CD4-positive, alpha-beta T cell treated with Interferon gamma for 1 hour (primary cell): ENCODE measurements around the gene RSBN1L.

Experiments
- DNase-seq: peaks from one replicate; pipeline ENCODE4 v3.0.0-alpha.2; 2020

The RSBN1L gene

DNA sequence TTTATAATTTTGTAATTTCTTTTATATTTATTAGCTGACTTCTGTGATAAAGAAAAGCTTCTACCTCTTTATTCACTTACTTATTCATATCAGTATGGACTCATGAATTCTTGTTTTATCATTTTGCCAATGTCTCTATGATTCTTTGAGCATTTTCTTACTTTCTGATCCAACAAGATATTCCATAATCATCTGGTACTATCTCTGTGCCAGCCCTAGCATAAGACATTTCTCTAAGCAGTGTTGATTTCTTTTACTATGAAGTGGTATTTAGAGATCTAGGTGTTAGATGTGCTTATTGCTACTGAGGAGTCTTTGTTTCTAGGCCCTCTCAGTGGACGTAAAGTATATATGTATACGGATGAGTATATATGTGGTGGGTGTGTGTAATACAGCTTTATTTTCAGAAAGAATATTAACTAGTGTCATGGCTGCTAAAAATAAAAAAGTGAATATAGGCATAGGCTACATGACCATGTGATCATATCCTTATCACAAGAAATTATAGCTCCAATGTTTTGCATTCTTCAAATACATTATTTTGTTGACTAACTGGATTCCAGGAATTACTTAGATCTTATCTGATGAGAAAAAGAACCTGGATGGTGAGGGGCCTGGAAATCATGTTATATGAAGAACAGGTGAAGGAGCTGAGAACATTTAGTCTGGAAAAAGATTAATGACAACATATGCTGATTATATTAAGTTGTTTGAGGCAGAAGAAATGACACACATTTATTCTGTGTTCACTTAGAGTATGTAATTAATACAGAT, 115.4 kb downstream of the RSBN1L start:
- no peak for DNase-seq

DNA sequence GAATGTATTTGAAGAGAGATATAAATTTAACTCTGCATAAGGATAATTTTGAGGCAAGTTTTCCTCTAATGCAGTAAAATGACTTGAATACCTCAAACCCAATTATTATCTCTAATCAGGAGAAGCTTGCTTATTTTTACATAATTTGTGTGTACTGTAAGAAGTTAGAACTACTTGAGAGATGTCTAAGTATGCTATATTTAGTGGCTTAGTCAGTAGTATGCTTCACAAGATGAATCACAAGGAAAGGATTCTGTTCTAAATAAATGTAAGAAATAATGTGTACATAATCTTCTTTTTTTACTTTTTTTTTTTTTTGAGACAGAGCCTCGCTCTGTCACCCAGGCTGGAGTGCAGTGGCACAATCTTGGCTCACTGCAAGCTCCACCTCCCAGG, 116.0 kb downstream of the RSBN1L start:
- DNase-seq = no peak

DNA sequence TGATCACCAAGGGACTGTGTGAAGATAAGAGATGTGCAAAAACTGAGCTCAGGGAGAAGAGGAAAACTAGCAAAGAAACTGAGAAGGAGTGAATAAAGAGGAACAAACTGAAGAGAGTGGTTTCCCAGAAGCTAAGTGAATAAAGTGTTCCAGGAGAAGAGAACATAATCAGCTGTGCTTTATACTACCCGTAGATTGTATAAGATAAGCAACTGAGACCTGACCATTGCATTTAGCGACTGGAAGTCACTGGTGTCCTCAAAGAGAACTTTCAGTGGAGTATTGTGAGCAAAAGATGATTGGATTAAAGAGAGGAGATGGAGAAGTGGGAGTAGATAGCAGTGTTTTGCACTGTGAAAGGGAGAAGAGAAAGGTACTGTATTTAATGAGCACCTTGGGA, 116.9 kb downstream of the RSBN1L start:
- no peak for DNase-seq

DNA sequence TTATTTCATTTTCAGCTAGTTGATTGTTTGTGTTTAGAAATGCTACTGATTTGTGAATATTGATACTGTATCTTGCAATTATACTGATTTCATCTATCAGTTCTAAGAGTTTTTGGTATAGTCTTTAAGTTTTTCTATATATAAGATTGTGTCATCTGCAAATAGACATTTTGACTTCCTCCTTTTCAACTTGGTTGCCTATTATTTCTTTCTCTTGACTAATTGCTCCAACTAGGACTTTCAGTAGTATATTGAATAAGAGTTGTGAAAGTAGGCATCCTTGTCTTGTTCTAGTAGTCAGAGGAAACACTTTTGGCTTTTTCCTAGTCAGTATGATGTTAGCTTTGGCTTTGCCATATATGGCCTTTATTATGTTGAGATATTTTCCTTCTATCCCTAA, 122.8 kb downstream of the RSBN1L start:
- no peak for DNase-seq

DNA sequence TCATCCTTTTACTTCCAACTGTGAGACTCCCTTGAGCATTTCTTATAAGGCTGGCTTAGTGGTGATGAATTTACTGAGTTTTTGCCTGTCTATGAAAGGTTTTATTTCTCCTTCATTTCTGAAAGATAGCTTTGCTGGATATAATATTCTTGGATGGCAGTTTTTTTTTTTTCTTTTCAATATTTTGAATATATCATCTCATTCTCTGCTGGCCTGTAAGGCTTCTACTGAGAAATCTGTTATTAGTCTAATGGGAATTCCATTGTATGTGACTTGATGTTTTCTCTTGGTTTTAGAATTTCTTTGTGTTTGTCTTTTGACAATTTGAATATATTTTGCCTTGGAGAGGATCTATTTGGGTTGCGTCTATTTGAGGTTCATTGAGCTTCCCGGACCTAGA, 124.7 kb downstream of the RSBN1L start:
- DNase-seq = no peak

DNA sequence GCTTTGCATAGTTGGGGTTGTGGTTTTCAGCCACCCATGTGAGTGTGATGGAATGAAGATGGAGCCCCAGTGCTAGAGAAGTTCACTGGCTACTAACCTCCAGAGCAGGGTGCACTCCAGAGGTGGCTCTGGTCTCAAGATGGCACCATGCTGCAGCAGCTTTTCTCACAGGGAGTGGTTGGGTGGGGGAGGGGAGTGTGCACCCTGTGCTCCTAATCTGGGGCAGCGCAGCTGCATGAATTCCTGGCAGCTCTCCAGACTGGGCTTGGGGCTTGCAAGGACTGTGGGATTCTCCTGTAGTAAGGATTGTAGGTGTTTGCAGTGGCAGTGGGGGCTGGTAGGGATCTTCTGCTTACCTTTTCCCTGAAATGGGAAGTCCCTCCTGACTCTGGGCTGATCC, 126.0 kb downstream of the RSBN1L start:
- no peak for DNase-seq

DNA sequence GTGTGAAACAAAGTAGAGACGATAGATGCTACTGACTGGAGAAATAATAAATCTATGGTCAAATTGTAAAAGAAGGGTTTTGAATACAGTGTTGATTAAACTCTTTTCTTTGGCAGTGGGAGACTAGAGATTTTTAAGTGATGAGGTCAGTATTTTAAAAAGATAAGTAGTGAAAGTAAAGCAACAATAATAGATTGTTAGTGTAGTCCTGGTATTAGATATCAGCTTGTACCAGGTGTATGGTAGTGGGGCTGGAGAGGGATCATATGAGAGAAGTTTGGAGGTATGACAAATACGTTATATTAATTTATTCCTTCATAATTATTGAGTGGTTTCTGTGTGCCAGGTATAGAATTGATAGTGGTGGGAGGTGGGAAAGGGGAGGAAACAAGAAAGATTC, 127.5 kb downstream of the RSBN1L start:
- no peak for DNase-seq

DNA sequence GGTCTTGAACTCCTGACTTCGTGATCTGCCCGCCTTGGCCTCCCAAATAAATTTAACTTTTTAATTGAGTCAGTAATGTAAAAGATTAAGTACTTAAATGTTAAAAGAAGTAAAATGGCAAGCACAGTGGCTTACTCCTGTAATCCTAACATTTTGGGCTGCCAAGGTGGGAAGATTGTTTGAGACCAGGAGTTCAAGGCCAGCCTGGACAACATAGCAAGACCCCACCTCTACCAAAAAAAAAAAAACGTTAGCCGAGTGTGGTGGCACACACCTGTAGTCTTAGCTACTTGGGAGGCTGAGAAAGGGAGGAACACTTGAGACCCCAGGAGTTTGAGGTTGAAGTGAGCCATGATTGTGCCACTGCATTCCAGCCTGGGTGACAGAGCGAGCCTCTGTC, 128.4 kb downstream of the RSBN1L start:
- DNase-seq = no peak

DNA sequence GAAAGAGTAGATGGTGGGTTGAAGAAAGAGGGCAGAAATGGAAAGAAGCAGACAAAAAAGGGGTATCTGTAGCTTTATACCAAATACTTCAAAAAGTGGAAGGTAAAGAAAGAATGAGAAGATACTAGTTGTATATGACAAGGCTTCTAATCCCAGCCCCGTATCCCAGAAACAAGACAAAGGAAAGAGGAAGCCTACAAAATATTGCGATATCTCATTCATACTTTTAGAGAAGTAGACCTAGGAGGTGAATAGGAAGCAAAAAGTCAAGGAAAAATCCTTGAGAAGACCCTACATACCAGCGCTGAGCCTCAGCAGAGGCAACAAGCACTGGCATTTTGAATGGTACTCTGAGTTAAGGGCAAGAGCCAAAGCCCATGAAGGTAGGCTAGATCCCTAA, 128.9 kb downstream of the RSBN1L start:
- DNase-seq = no peak

DNA sequence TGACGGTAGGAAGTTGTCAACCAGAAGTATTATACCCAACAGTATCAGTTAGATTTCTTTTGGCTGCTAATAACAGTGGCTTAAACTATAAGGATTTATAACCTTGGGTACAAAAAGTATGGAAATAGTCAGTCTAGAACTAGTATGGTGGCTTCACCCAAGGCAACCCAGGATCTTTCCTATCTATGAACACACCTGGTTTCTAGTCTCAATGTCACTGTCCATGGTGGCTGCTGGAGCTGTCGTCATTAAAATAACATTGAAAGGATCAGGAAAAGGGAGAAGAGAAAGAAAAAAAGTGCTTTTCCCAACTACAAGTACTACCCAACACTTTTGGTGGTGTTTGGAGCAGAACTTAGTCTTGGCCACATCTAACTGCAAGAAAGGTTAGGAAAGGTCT, 130.0 kb downstream of the RSBN1L start:
- no peak for DNase-seq

DNA sequence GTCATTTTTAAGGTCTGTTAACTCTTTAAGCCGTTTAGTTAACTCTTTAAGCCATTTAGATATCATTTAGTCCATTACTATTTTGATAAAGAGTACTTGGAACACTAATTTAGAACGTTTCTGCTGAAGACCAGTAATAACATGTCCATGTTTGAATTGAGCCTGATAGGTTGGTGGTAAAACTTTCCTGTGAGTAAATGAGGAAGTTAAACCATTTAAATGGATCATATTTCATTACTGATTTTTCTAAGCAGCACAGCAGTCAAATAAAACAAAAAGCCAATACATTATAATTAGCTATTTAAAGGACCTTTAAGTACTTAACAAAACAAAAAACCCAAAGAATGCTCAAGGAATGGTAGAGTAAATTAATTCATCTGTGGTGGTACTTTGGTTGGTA, 131.7 kb downstream of the RSBN1L start:
- DNase-seq = no peak

DNA sequence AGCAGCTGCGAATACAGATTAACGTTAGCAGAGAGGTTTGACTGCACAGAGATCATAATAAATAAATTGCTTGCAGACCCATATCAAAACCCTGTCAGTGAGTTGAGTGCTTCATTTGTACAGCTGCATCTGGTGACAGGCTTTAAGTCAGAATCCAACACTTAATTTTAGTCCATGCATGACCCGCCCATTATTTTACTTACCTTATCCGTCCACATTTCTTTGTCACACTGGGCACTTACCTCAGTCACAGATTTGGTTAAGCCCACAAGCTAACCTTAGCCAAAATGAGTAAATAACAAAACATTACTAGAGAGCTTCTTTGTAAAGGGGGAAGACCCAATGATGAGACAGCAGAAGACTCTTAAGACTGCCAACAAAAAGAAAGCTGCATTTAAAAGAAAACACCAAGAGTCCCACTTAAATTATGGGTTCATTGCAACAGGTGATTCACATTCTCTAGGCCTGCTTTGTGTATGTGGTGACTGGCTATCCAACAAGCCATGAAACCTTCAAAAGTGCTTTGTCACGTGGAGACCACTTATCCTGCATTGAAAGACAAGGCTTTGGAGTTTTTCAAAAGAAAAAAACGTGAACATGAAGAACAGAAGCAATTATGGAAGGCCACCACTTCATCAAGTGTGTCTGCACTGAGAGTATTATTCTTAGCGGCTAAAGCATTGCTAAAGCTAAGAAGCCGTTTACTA, 134.5 kb downstream of the RSBN1L start:
- no peak for DNase-seq

DNA sequence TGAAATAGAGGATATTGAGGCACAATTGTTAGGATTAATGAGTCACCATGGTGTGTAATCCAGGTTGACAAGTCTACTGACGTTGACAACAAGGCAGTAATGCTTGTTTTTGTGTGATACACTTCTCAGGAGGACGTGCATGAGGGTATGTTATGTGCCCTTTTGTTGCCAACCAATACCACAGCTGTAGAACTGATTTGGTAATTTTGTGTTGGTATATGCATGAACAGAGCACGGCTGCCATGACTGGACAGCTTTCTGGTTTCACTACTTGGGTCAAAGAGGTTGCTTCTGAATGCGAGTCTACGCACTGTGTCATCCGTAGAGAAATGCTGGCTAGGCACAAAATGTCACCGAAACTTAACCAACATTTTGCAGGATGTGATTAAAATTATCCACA, 135.2 kb downstream of the RSBN1L start:
- no peak for DNase-seq

DNA sequence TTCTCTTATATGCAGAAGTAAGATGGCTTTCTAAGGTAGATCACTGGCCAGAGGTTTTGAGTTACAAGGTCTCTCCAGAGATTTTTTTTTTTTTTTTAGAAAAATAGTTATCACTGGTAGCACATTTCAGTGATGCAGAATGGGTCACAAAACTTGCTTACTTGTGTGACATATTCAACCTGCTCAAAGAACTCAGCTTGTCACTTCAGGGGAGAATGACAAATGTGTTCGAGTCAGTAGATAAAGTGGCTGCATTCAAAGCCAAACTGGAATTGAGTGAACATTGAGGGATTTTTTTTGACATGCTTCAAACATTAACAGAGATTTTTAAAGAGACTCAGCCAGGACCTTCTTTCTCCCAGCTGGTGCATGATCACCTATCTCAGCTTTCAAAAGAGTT, 135.7 kb downstream of the RSBN1L start:
- no peak for DNase-seq
